Measurements from ENCODE around the gene PITRM1. TPM values are rescaled to one million over a fixed set of nuclear protein-coding genes. Genes with fewer than 3 reads are reported as not detected.
A peak's percentile ranks its signal among the peaks of the same experiment; 100 is the strongest.

Gene PITRM1
- total and polyA plus RNA-seq, 4 donors, result 26.9 to 126 (median 97.7) TPM

- 93 to 94% methylated on average over 30 of the region's 30 CpGs for WGBS, 2 donors
- peak in 1 of 2 donors; percentile 40 for DNase-seq
- Histone ChIP-seq H3K4me1 (ENCODE audit: control insufficient read depth in 1 of 2, insufficient read depth in 2 of 2, low read length in 2 of 2) (no peaks in the 10 kb centered on the region), H3K36me3 (ENCODE audit: control insufficient read depth in 1 of 2, insufficient read depth in 2 of 2, low read length in 1 of 2) (peaks cover 0 to 2% of the 10 kb centered on the region in 2 donors), H3K4me3 (ENCODE audit: low read length in 2 of 2) (no peak overlapping the region), H3K27me3 (ENCODE audit: control insufficient read depth in 1 of 2, insufficient read depth in 2 of 2, low read length in 1 of 2) (no peaks in the 10 kb centered on the region), H3K27ac (ENCODE audit: low read depth in 1 of 2, low read length in 2 of 2) (peak overlapping the region in 1 of 2 donors; percentile 41), H3K9me3 (ENCODE audit: control insufficient read depth, low read length) (no peaks in the 10 kb centered on the region)
- intact Hi-C loops (cut with DNase I), result no loop called here
- no peak for ATAC-seq (ENCODE audit: low FRiP score)
These were observed 68.9 kb downstream of the PITRM1 start for GRCh38 chr10:3103646-3104045.

- H3K27ac ChIP-seq (ENCODE audit: low read depth in 1 of 2, low read length in 2 of 2), result peak overlapping the region in 1 of 2 donors; percentile 34
- no peak overlapping the region for H3K4me3 ChIP-seq (ENCODE audit: low read length in 2 of 2)
- H3K27me3 ChIP-seq (ENCODE audit: control insufficient read depth in 1 of 2, insufficient read depth in 2 of 2, low read length in 1 of 2), result no peaks in the 10 kb centered on the region
- no peaks in the 10 kb centered on the region for H3K4me1 ChIP-seq (ENCODE audit: control insufficient read depth in 1 of 2, insufficient read depth in 2 of 2, low read length in 2 of 2)
- intact Hi-C loops (cut with DNase I), result no loop called here
- WGBS, 2 donors, result 30 to 33% methylated on average over 19 of the region's 19 CpGs
- DNase-seq (peak in 1 of 2 donors; percentile 44), ATAC-seq (ENCODE audit: low FRiP score) (no peak)
- peaks cover 0 to 2% of the 10 kb centered on the region in 2 donors for H3K36me3 ChIP-seq (ENCODE audit: control insufficient read depth in 1 of 2, insufficient read depth in 2 of 2, low read length in 1 of 2)
- no peaks in the 10 kb centered on the region for H3K9me3 ChIP-seq (ENCODE audit: control insufficient read depth, low read length)
These were observed 69.7 kb downstream of the PITRM1 start for GRCh38 chr10:3102720-3103427.

DNA sequence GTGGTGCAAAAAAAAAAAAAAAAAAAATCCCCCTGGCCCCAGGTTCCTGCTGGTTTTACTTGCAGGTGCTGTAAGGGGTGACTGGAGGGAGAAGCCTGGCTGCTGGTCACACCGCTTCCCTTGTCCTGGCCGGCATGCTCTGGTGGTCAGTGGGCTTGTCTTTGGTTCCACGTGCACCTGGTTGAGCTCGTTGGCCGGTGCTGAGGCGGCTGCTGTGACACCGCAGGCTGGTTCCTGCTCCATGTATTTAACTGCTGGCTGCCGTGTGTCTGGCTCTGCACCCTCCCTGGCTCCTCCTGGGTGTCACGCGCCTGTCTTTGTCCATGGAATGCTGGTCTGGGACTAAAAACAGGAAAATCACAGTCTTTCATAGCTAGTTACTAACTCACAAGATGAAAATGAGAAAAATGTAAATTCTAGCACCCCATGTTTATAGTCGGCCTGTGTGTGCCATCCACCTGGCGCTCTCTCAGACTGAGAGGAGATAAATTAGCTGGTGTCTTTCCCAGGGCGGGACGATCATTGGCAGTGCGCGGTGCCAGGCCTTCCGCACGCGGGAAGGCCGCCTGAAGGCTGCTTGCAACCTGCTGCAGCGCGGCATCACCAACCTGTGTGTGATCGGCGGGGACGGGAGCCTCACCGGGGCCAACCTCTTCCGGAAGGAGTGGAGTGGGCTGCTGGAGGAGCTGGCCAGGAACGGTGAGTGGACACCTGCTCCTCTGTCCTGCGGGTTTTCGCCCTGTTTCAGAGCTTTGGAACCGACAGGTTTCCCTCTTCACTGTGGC lies 71.5 kb downstream of the PITRM1 start:
- Histone ChIP-seq H3K4me3 (ENCODE audit: low read length in 2 of 2) (no peak overlapping the region), H3K9me3 (ENCODE audit: control insufficient read depth, low read length) (no peaks in the 10 kb centered on the region), H3K27ac (ENCODE audit: low read depth in 1 of 2, low read length in 2 of 2) (no peak overlapping the region), H3K27me3 (ENCODE audit: control insufficient read depth in 1 of 2, insufficient read depth in 2 of 2, low read length in 1 of 2) (no peaks in the 10 kb centered on the region), H3K4me1 (ENCODE audit: control insufficient read depth in 1 of 2, insufficient read depth in 2 of 2, low read length in 2 of 2) (peaks cover 2 to 3% of the 10 kb centered on the region in 2 donors), H3K36me3 (ENCODE audit: control insufficient read depth in 1 of 2, insufficient read depth in 2 of 2, low read length in 1 of 2) (peaks cover 0 to 2% of the 10 kb centered on the region in 2 donors)
- 94 to 97% methylated on average over 30 to 31 of the region's 31 CpGs for WGBS, 2 donors
- peak in 1 of 2 donors; percentile 32 for DNase-seq
- no peak for ATAC-seq (ENCODE audit: low FRiP score)
- intact Hi-C loops (cut with DNase I), result no loop called here

GRCh38 chr10:3100093-3100792 lies 72.3 kb downstream of the PITRM1 start:
- H3K4me3 ChIP-seq (ENCODE audit: low read length in 2 of 2), result no peak overlapping the region
- peaks cover 0 to 2% of the 10 kb centered on the region in 2 donors for H3K36me3 ChIP-seq (ENCODE audit: control insufficient read depth in 1 of 2, insufficient read depth in 2 of 2, low read length in 1 of 2)
- ATAC-seq (ENCODE audit: low FRiP score) (no peak), DNase-seq (peak in 1 of 2 donors; percentile 41)
- WGBS, 2 donors, result 94 to 96% methylated on average over 19 of the region's 19 CpGs
- H3K9me3 ChIP-seq (ENCODE audit: control insufficient read depth, low read length), result no peaks in the 10 kb centered on the region
- H3K4me1 ChIP-seq (ENCODE audit: control insufficient read depth in 1 of 2, insufficient read depth in 2 of 2, low read length in 2 of 2), result peaks cover 2 to 3% of the 10 kb centered on the region in 2 donors
- H3K27me3 ChIP-seq (ENCODE audit: control insufficient read depth in 1 of 2, insufficient read depth in 2 of 2, low read length in 1 of 2), result no peaks in the 10 kb centered on the region
- intact Hi-C loops (cut with DNase I), result no loop called here
- H3K27ac ChIP-seq (ENCODE audit: low read depth in 1 of 2, low read length in 2 of 2), result no peak overlapping the region

DNA sequence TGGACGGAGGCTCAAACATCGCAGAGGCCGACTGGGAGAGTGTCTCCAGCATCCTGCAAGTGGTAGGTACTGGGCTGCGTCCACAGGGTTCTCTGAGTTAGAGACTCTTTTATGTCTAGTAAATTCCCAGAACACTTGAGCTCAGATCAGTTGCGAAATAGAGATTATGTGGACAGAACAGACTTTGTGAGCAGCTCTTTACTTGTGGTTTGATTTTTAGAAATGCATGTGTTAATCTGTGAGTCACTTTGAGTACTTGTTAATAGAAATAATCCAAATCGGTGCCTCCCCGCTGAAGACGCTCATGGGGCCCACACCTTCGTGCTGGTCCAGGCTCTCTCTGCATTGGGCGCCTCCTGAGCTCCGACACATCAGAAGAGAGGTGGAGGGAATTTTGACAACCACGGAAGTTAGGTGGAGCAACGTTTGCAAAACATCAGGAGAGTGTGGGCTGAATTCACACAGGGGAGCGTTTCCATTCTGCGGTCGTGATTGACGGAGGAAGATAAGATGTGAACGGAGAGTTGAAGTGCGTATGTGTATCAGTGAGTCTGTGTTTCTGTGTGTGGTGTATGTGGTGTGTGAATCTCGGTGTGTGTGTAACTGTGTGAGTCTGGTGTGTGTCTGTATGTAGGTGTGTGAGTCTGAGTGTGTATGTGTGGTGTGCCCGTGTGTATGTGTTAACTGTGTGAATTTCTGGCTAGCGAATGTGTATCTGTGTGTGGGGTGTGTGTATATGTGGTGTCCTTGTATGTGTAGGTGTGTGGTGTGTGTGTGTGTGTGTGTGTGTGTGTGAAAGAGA lies 73.1 kb downstream of the PITRM1 start:
- intact Hi-C loops (cut with DNase I), result loop anchor here in 1 of 2 donors (5.0 kb wide), 1 partner anchor 52 kb away; no protein-coding TSS in a partner anchor
- Histone ChIP-seq H3K27me3 (ENCODE audit: control insufficient read depth in 1 of 2, insufficient read depth in 2 of 2, low read length in 1 of 2) (no peaks in the 10 kb centered on the region), H3K4me3 (ENCODE audit: low read length in 2 of 2) (no peak overlapping the region), H3K36me3 (ENCODE audit: control insufficient read depth in 1 of 2, insufficient read depth in 2 of 2, low read length in 1 of 2) (peaks cover 0 to 2% of the 10 kb centered on the region in 2 donors), H3K9me3 (ENCODE audit: control insufficient read depth, low read length) (no peaks in the 10 kb centered on the region), H3K4me1 (ENCODE audit: control insufficient read depth in 1 of 2, insufficient read depth in 2 of 2, low read length in 2 of 2) (peaks cover 2 to 3% of the 10 kb centered on the region in 2 donors), H3K27ac (ENCODE audit: low read depth in 1 of 2, low read length in 2 of 2) (no peak overlapping the region)
- WGBS, 2 donors, result 91 to 93% methylated on average over 22 of the region's 22 CpGs
- ATAC-seq (ENCODE audit: low FRiP score), result no peak
- peak in 1 of 2 donors; percentile 24 for DNase-seq

DNA sequence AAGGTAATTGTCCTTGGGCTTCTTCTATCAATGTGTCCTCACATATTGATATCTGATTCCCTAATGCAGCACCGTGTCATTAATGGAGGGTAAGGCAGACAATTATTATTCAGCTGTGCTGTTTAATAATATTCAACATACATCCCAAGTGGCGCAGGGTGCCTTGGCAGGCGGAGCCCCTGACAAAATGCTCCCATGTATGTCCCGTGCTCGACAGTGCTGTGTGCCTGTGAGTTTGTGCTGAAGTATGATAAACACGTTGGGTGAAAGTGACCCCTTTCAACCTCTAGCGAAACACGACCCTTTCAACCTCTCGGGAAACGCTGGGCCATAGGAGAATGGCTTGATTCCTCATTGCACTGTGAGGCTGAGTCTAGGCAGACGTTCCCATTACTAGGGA lies 73.9 kb downstream of the PITRM1 start:
- intact Hi-C loops (cut with DNase I), result loop anchor here in 1 of 2 donors (5.0 kb wide), 1 partner anchor 51 kb away; no protein-coding TSS in a partner anchor
- Histone ChIP-seq H3K9me3 (ENCODE audit: control insufficient read depth, low read length) (no peaks in the 10 kb centered on the region), H3K36me3 (ENCODE audit: control insufficient read depth in 1 of 2, insufficient read depth in 2 of 2, low read length in 1 of 2) (peaks cover 0 to 2% of the 10 kb centered on the region in 2 donors), H3K27ac (ENCODE audit: low read depth in 1 of 2, low read length in 2 of 2) (no peak overlapping the region), H3K27me3 (ENCODE audit: control insufficient read depth in 1 of 2, insufficient read depth in 2 of 2, low read length in 1 of 2) (no peaks in the 10 kb centered on the region), H3K4me1 (ENCODE audit: control insufficient read depth in 1 of 2, insufficient read depth in 2 of 2, low read length in 2 of 2) (peaks cover 2 to 3% of the 10 kb centered on the region in 2 donors), H3K4me3 (ENCODE audit: low read length in 2 of 2) (no peak overlapping the region)
- ATAC-seq (ENCODE audit: low FRiP score), result no peak
- WGBS, 2 donors, result 93 to 95% methylated on average over 11 of the region's 11 CpGs
- DNase-seq, result peak in 1 of 2 donors; percentile 24

DNA sequence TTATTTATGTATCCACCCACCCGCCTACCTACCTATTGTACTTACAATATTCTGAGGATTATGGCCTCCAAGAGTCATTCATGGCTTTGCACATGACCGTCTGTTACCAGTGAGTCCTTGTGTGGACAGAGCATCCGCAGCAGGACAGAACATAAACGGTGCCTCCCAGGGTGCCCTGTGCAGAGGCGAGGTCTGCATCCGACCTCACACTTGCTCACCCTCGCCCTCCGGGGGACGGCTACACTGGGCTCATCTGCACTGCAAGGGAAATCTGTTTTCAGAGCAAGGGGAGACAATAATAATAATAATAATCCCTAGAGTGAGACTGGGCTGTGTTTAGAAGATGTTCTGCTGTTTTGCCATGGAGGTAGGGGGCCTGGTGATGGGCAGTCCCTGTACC lies 75.4 kb downstream of the PITRM1 start:
- Histone ChIP-seq H3K36me3 (ENCODE audit: control insufficient read depth in 1 of 2, insufficient read depth in 2 of 2, low read length in 1 of 2) (peaks cover 0 to 2% of the 10 kb centered on the region in 2 donors), H3K27me3 (ENCODE audit: control insufficient read depth in 1 of 2, insufficient read depth in 2 of 2, low read length in 1 of 2) (no peaks in the 10 kb centered on the region), H3K9me3 (ENCODE audit: control insufficient read depth, low read length) (no peaks in the 10 kb centered on the region), H3K27ac (ENCODE audit: low read depth in 1 of 2, low read length in 2 of 2) (peak overlapping the region in 1 of 2 donors; percentile 3), H3K4me1 (ENCODE audit: control insufficient read depth in 1 of 2, insufficient read depth in 2 of 2, low read length in 2 of 2) (peaks cover 2 to 3% of the 10 kb centered on the region in 2 donors), H3K4me3 (ENCODE audit: low read length in 2 of 2) (no peak overlapping the region)
- DNase-seq (no peak), ATAC-seq (ENCODE audit: low FRiP score) (no peak)
- 86 to 91% methylated on average over 9 of the region's 9 CpGs for WGBS, 2 donors
- intact Hi-C loops (cut with DNase I), result loop anchor here in 1 of 2 donors (5.0 kb wide), 1 partner anchor 50 kb away; no protein-coding TSS in a partner anchor
